ENCODE measurements around the gene ZBTB45. TPM values are rescaled to one million over a fixed set of nuclear protein-coding genes. Genes with fewer than 3 reads are reported as not detected.
A peak's percentile ranks its signal among the peaks of the same experiment; 100 is the strongest.

ZBTB45 gene
- total and polyA plus RNA-seq, 9 of the 15 experiments (the other 6 are each of a cell fraction or from before 2014, with no cell fraction given) = 0.08 to 16.1 (median 1.8) TPM

DNA sequence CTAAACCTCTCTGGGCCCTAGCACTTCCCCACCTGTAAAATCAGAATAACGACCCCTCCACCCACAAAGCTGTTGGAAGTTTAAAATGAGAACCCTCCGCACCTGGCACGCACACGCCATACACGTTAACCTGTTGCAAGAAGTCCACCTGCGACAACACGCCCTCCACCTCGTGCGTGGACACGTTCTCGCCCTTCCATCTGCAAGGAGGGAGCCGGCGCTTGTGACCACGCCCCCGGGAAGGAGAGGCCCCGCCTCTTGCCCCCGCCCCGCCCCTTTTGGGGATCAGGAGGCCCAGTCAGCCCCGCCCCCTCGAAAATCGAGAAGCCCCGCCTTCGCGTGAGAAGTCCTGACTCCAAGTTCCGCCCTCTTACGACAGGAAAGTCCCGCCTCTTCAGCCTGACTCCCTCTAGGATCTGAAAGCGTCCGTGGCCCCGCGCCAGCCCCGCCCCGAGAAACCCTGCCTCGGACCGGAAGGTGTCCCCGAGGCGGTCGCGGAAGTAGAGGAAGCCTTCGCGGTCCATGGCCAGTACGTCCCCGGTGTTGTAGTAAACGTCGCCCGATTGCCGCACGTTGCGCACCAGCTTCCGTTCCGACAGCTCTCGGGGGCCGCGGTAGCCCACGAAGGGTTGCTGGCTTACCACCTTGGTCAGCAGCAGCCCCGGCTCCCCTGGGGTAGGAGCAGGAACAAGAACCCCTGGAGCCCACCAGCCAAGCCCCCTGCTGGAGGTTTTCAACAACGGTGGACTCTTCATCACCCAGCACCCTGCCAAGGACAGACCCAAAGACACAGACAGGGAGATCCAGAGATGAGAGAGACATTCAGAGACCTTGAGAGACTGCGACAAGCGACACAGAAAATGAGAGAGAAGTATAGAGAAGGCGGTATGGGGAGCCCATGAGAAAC lies 20.3 kb downstream of the ZBTB45 start (continued):
- TF ChIP-seq TRIM24 (IDR thresholded peaks at IDR 0.05) (peak in 1 of 2 experiments; percentile 100; a peak in 2 of 4 replicates), NCOA1 (IDR thresholded peaks at IDR 0.05; ENCODE audit: low read depth) (peak; percentile 99), ZNF778 (CRISPR knock-in tag; IDR thresholded peaks at IDR 0.05) (no peak), GATAD2B (IDR thresholded peaks at IDR 0.05; ENCODE audit: borderline replicate concordance) (no peak; the same call in 1 of the 2 replicates), KDM5B (IDR thresholded peaks at IDR 0.05; ENCODE audit: insufficient replicate concordance, low read depth, low read length) (peak; percentile 68), TEAD2 (tag; IDR thresholded peaks at IDR 0.05) (no peak), POLR2G (IDR thresholded peaks at IDR 0.05; ENCODE audit: low read depth, low read length) (peak; percentile 94), SLC30A9 (CRISPR knock-in tag; IDR thresholded peaks at IDR 0.05) (no peak), SAFB2 (IDR thresholded peaks at IDR 0.05; ENCODE audit: borderline replicate concordance, low read depth, low read length, severe bottlenecking) (no peak), SRF (CRISPR knock-in tag; IDR thresholded peaks at IDR 0.05) (peak in 1 of 2 experiments; percentile 77; a peak in 1 of 4 replicates), CEBPG (CRISPR knock-in tag; IDR thresholded peaks at IDR 0.05) (peak; percentile 70), CEBPG (tag; conservative IDR thresholded peaks at IDR 0.05 in 1 of 2, IDR thresholded peaks at IDR 0.05 in 1 of 2) (no peak), ZSCAN29 (IDR thresholded peaks at IDR 0.05) (no peak), ZNF316 (IDR thresholded peaks at IDR 0.05) (no peak), ZKSCAN3 (CRISPR knock-in tag; IDR thresholded peaks at IDR 0.05) (no peak), TSC22D4 (tag; IDR thresholded peaks at IDR 0.05) (no peak), ZNF3 (CRISPR knock-in tag; IDR thresholded peaks at IDR 0.05) (no peak), FOXA1 (IDR thresholded peaks at IDR 0.05; ENCODE audit: borderline replicate concordance) (no peak)
- TF ChIP-seq, protein P1, sequence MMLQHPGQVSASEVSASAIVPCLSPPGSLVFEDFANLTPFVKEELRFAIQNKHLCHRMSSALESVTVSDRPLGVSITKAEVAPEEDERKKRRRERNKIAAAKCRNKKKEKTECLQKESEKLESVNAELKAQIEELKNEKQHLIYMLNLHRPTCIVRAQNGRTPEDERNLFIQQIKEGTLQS (IDR thresholded peaks at IDR 0.05) = no peak; the same call in 1 of the 2 replicates
- TF ChIP-seq, protein P1 (CRISPR knock-in tag; conservative IDR thresholded peaks at IDR 0.05) = no peak; the same call in 1 of the 2 replicates
- TF ChIP-seq, protein P2, sequence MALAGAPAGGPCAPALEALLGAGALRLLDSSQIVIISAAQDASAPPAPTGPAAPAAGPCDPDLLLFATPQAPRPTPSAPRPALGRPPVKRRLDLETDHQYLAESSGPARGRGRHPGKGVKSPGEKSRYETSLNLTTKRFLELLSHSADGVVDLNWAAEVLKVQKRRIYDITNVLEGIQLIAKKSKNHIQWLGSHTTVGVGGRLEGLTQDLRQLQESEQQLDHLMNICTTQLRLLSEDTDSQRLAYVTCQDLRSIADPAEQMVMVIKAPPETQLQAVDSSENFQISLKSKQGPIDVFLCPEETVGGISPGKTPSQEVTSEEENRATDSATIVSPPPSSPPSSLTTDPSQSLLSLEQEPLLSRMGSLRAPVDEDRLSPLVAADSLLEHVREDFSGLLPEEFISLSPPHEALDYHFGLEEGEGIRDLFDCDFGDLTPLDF (CRISPR knock-in tag; IDR thresholded peaks at IDR 0.05) = peak; percentile 59; the same call in 1 of the 2 replicates
- TF ChIP-seq, protein P3, sequence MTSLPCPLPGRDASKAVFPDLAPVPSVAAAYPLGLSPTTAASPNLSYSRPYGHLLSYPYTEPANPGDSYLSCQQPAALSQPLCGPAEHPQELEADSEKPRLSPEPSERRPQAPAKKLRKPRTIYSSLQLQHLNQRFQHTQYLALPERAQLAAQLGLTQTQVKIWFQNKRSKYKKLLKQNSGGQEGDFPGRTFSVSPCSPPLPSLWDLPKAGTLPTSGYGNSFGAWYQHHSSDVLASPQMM (CRISPR knock-in tag; IDR thresholded peaks at IDR 0.05) = no peak
- TF ChIP-seq, protein P4, sequence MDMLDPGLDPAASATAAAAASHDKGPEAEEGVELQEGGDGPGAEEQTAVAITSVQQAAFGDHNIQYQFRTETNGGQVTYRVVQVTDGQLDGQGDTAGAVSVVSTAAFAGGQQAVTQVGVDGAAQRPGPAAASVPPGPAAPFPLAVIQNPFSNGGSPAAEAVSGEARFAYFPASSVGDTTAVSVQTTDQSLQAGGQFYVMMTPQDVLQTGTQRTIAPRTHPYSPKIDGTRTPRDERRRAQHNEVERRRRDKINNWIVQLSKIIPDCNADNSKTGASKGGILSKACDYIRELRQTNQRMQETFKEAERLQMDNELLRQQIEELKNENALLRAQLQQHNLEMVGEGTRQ (CRISPR knock-in tag; IDR thresholded peaks at IDR 0.05) = no peak
- TF ChIP-seq, protein P5, sequence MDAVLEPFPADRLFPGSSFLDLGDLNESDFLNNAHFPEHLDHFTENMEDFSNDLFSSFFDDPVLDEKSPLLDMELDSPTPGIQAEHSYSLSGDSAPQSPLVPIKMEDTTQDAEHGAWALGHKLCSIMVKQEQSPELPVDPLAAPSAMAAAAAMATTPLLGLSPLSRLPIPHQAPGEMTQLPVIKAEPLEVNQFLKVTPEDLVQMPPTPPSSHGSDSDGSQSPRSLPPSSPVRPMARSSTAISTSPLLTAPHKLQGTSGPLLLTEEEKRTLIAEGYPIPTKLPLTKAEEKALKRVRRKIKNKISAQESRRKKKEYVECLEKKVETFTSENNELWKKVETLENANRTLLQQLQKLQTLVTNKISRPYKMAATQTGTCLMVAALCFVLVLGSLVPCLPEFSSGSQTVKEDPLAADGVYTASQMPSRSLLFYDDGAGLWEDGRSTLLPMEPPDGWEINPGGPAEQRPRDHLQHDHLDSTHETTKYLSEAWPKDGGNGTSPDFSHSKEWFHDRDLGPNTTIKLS (IDR thresholded peaks at IDR 0.05; ENCODE audit: borderline replicate concordance, low read depth) = peak; percentile 75

Data from K562 (cell line).